ENCODE measurements around the gene LHX6. TPM values are rescaled to one million over a fixed set of nuclear protein-coding genes. Genes with fewer than 3 reads are reported as not detected.

Gene LHX6
- polyA plus RNA-seq, 2 of the 4 experiments (the other 2 are of a cell fraction): 0.14 to 0.26 TPM

- Histone ChIP-seq H3K4me1 (peaks cover 20% of the 10 kb centered on the region), H3K9me3 (no peaks in the 10 kb centered on the region), H3K27ac (peak overlapping the region; percentile 86 to 98), H3K4me3 (peak overlapping the region; percentile 62), H3K4me2 (peak overlapping the region; percentile 86)
- peak in 1 of 2 experiments; percentile 65 for DNase-seq (ENCODE audit: low read depth in 1 of 2, low spot score in 1 of 2)
- ATAC-seq: peak; percentile 68 to 73
- WGBS (ENCODE audit: missing lambda C conversion rate): 5% methylated on average over 17 of the region's 17 CpGs
- POLR2A ChIA-PET: interaction anchor here (0.7 to 1.9 kb wide), 8 partner anchors 12 to 613 kb away, joined by 3 to 8 read pairs (median 3); no protein-coding TSS in a partner anchor
- FAIRE-seq: no peak
- CTCF ChIA-PET: interaction anchor here (0.5 to 5.2 kb wide), 9 partner anchors 11 to 419 kb away, joined by 3 to 28 read pairs (median 5); no protein-coding TSS in a partner anchor
- TF ChIP-seq MAZ (IDR thresholded peaks at IDR 0.05; ENCODE audit: borderline replicate concordance, low read depth, low read length) (no peak), CTCF (IDR thresholded peaks at IDR 0.05) (no peak), TFCP2L1 (CRISPR knock-in tag; IDR thresholded peaks at IDR 0.05) (peak; percentile 65; the same call in 1 of the 2 replicates), RNF2 (IDR thresholded peaks at IDR 0.05; ENCODE audit: borderline replicate concordance, low read depth) (no peak), TP53 (CRISPR knock-in tag; IDR thresholded peaks at IDR 0.05) (0 out of 2 replicates have a peak, but pooled peaks have one; percentile 19), HEYL (CRISPR knock-in tag; IDR thresholded peaks at IDR 0.05) (no peak), GATA3 (IDR thresholded peaks at IDR 0.05; ENCODE audit: borderline replicate concordance) (no peak), RARB (CRISPR knock-in tag; IDR thresholded peaks at IDR 0.05) (0 out of 2 replicates have a peak, but pooled peaks have one; percentile 26), HOXA7 (CRISPR knock-in tag; IDR thresholded peaks at IDR 0.05) (peak; percentile 48; the same call in 1 of the 2 replicates), ATOH8 (CRISPR knock-in tag; IDR thresholded peaks at IDR 0.05; ENCODE audit: low read depth) (no peak; the same call in 1 of the 2 replicates), SMC3 (IDR thresholded peaks at IDR 0.05) (no peak), FOSL2 (IDR thresholded peaks at IDR 0.05) (no peak), FOSL2 (CRISPR knock-in tag; IDR thresholded peaks at IDR 0.05) (no peak), MAFK (IDR thresholded peaks at IDR 0.05; ENCODE audit: partially characterized antibody) (no peak), REST (IDR thresholded peaks at IDR 0.05) (no peak), KDM5A (IDR thresholded peaks at IDR 0.05) (no peak), HES2 (IDR thresholded peaks at IDR 0.05) (no peak), EHMT2 (IDR thresholded peaks at IDR 0.05; ENCODE audit: low read depth) (no peak), RFX5 (IDR thresholded peaks at IDR 0.05) (no peak), FOXS1 (CRISPR knock-in tag; IDR thresholded peaks at IDR 0.05) (0 out of 2 replicates have a peak, but pooled peaks have one; percentile 6), HOXB5 (CRISPR knock-in tag; IDR thresholded peaks at IDR 0.05) (no peak), MAX (IDR thresholded peaks at IDR 0.05) (no peak), PHF8 (IDR thresholded peaks at IDR 0.05; ENCODE audit: borderline replicate concordance, low read depth) (no peak), BCL3 (IDR thresholded peaks at IDR 0.05) (no peak; the same call in 2 of the 3 replicates), USF2 (IDR thresholded peaks at IDR 0.05) (peak; percentile 85), FOSB (CRISPR knock-in tag; IDR thresholded peaks at IDR 0.05) (peak; percentile 78), JUN (IDR thresholded peaks at IDR 0.05) (no peak; a peak in 1 of 5 replicates), CHD2 (IDR thresholded peaks at IDR 0.05; ENCODE audit: low read length, partially characterized antibody) (no peak), EHF (CRISPR knock-in tag; IDR thresholded peaks at IDR 0.05) (no peak)
Observed at GRCh38 chr9:122265149-122265915, 36.6 kb upstream of the LHX6 start.

Measured in A549 (cell line).